ENCODE results near the gene CFAP221.

Gene CFAP221

GRCh38 chr2:119565481-119565880 lies 21.2 kb downstream of the CFAP221 start:
- Histone ChIP-seq H3K4me3 (ENCODE audit: low read depth, low read length) (no peak overlapping the region), H3K27me3 (replicated peaks) (no peaks in the 10 kb centered on the region), H3K27ac (no peak overlapping the region), H3K36me3 (replicated peaks) (no peaks in the 10 kb centered on the region)
- DNase-seq, result no peak
- in situ Hi-C loops (cut with HindIII; ENCODE audit: low pct_ligation_motif_present, low sequenced_read_pairs), result no loop called here
- TF ChIP-seq, protein P1, sequence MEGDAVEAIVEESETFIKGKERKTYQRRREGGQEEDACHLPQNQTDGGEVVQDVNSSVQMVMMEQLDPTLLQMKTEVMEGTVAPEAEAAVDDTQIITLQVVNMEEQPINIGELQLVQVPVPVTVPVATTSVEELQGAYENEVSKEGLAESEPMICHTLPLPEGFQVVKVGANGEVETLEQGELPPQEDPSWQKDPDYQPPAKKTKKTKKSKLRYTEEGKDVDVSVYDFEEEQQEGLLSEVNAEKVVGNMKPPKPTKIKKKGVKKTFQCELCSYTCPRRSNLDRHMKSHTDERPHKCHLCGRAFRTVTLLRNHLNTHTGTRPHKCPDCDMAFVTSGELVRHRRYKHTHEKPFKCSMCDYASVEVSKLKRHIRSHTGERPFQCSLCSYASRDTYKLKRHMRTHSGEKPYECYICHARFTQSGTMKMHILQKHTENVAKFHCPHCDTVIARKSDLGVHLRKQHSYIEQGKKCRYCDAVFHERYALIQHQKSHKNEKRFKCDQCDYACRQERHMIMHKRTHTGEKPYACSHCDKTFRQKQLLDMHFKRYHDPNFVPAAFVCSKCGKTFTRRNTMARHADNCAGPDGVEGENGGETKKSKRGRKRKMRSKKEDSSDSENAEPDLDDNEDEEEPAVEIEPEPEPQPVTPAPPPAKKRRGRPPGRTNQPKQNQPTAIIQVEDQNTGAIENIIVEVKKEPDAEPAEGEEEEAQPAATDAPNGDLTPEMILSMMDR (IDR thresholded peaks at IDR 0.05; ENCODE audit: low read depth, low read length, missing control alignments), result no peak

GRCh38 chr2:119567292-119567691 lies 23.0 kb downstream of the CFAP221 start:
- Histone ChIP-seq H3K27me3 (replicated peaks) (no peaks in the 10 kb centered on the region), H3K4me3 (ENCODE audit: low read depth, low read length) (no peak overlapping the region), H3K27ac (no peak overlapping the region), H3K36me3 (replicated peaks) (no peaks in the 10 kb centered on the region)
- in situ Hi-C loops (cut with HindIII; ENCODE audit: low pct_ligation_motif_present, low sequenced_read_pairs), result no loop called here
- TF ChIP-seq, protein P1 (IDR thresholded peaks at IDR 0.05; ENCODE audit: low read depth, low read length, missing control alignments), result no peak
- no peak for DNase-seq

DNA sequence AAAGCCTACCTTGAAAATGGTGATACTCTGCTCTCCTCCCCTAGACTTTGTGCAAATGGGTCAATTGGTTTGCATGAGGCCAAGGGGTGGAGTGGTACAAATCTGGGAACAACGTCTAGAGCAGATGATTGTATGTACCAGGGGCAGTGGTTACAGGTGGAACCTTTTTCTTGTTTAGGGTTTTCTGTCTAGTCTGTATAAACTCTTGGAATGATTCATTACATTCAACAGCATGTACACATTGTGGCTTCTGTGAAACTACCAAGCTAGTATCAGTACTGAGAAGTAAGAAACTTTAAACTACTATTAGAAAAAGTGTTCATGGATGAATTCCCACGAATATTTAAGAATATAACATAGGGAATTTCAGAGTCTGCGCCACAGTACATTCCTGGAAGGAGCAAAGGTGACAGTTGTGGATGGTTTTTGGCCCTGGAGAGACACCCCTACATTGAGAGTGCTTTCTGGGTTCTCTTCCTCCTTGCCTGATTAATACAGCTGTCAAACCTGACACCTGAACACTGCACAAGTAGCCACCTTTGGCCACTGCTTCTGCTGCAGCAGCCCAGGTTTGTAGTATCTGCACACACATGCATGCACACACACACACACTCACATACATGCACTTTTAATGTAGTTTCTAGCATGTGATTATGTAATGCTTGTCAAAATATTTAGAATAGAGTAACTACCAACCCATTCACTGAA lies 30.0 kb downstream of the CFAP221 start:
- DNase-seq, result no peak
- in situ Hi-C loops (cut with HindIII; ENCODE audit: low pct_ligation_motif_present, low sequenced_read_pairs), result no loop called here
- Histone ChIP-seq H3K27ac (no peak overlapping the region), H3K4me3 (ENCODE audit: low read depth, low read length) (no peak overlapping the region), H3K36me3 (replicated peaks) (no peaks in the 10 kb centered on the region), H3K27me3 (replicated peaks) (no peaks in the 10 kb centered on the region)
- TF ChIP-seq, protein P1 (IDR thresholded peaks at IDR 0.05; ENCODE audit: low read depth, low read length, missing control alignments), result no peak

DNA sequence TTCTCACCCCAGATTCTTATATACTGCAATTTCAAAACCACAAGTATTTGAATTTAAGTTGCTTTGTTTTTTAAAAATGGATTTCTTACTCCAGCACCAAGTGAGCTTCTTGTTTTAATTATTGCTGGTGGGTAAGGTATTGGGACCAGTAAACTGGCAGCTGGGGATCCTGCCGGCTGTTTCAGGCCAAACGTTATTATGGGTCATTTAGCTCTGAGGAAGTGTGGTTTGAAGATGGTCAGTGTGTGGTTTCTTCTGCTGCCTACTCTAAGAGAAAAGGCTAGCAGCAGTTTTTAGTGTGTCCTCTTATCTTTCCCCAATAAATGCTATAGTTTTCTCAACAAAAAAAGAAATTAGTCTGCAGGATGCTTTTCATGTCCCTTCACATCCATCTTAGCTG lies 30.6 kb downstream of the CFAP221 start:
- Histone ChIP-seq H3K4me3 (ENCODE audit: low read depth, low read length) (no peak overlapping the region), H3K36me3 (replicated peaks) (no peaks in the 10 kb centered on the region), H3K27me3 (replicated peaks) (no peaks in the 10 kb centered on the region), H3K27ac (no peak overlapping the region)
- TF ChIP-seq, protein P1 (IDR thresholded peaks at IDR 0.05; ENCODE audit: low read depth, low read length, missing control alignments), result no peak
- in situ Hi-C loops (cut with HindIII; ENCODE audit: low pct_ligation_motif_present, low sequenced_read_pairs), result no loop called here
- DNase-seq, result no peak

GRCh38 chr2:119575439-119575838 lies 31.2 kb downstream of the CFAP221 start:
- H3K27me3 ChIP-seq (replicated peaks), result no peaks in the 10 kb centered on the region
- DNase-seq, result no peak
- H3K36me3 ChIP-seq (replicated peaks), result no peaks in the 10 kb centered on the region
- no peak overlapping the region for H3K27ac ChIP-seq
- in situ Hi-C loops (cut with HindIII; ENCODE audit: low pct_ligation_motif_present, low sequenced_read_pairs), result no loop called here
- TF ChIP-seq, protein P1 (IDR thresholded peaks at IDR 0.05; ENCODE audit: low read depth, low read length, missing control alignments), result no peak
- H3K4me3 ChIP-seq (ENCODE audit: low read depth, low read length), result no peak overlapping the region

All from brain microvascular endothelial cell (primary cell).